Measurements from ENCODE around the gene ZNF728.
"Not testable (repeated sequence)": the region's sequence is repeated elsewhere in the genome, so short reads cannot be mapped to it uniquely, and the experiment has no call there.

ZNF728 gene

GRCh38 chr19:23002690-23003422 lies at the start of gene ZNF728:
TSS of gene ZNF728 (minus strand) at chr19:23003176. CDS start at chr19:23003030, 146 bp downstream.
- DNase-seq = no peak

DNA sequence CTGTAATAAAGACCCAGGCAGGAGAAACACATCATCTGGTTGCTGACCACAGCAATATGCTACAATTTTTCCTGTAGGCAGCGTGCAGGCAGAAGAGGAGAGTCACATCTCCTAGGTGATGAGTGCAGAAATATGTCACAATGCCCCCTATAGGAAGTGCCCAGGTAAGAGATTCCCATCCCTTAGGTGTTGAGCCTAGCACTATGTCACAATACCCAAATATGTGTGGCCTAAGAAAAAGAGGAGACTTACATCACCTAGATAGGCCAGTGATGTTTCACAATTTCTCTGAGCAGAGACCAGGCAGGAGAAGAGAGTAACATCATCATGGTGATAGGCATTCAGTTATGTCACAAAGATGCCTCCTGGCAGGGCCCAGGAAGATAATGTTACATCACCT lies 49.4 kb upstream of the ZNF728 start:
- no peak for DNase-seq

DNA sequence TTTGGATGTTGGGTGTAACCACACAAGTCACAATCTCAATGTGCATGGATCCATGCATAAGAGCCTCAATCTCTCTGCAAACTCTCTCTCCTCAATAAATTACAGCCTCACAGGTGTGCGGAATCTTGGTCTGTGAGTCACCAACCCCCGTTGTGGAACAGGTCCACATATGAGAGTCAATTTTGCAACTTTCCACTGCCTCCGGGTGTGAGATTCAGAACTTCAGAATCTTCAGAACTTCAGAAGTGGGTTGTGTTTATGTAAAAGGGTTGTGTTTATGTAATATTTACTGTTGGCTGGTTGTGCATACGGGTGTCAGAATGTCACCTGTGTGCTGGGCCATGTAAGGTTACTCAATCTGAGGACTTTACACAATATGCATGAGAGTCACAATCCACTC lies 46.3 kb upstream of the ZNF728 start:
- DNase-seq = no peak

DNA sequence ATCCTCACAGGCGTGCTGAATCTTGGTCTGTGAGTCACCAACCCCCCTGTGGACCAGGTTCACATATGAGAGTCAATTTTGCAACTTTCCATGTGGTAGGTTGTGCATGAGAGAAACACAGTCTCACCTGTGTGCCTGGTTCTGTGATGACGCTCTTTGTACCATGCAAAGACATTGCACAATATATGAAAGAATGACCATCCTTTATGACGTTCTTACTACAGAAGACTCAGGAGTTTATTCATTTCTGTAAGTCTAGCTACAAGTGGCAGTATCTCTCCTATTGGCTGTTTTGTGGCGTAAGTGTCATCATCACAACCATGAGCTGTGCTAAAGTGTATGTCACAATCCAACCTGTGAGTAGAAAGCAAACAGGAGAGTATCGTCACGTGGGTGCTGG lies 43.8 kb upstream of the ZNF728 start:
- no peak for DNase-seq

GRCh38 chr19:23033721-23034120 lies 30.7 kb upstream of the ZNF728 start:
- DNase-seq = no peak

DNA sequence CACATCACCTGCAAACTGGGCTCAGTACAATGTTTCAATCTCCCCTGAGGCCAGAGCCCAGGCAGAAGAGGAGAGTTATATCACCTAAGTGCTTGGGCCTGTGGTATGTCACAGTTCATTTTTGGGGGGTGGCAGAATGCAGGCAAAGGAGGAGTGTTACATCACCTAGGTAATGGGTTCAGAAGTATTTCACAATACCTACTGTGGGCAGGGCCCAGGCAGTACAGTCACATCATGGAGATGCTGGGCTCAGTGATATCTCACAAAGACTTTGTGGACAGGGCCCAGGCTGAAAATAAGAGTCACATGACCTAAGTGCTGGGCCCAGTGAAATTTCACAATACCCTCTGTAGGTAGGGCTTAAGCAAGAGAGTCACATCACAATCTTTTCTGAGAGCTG lies 12.7 kb upstream of the ZNF728 start:
- no peak for DNase-seq

- not testable (repeated sequence) for DNase-seq
Measured at GRCh38 chr19:22994957-22995356, 8.0 kb downstream of the ZNF728 start.

- DNase-seq = no peak
Measured at GRCh38 chr19:22976248-22976647, 26.7 kb downstream of the ZNF728 start.

DNA sequence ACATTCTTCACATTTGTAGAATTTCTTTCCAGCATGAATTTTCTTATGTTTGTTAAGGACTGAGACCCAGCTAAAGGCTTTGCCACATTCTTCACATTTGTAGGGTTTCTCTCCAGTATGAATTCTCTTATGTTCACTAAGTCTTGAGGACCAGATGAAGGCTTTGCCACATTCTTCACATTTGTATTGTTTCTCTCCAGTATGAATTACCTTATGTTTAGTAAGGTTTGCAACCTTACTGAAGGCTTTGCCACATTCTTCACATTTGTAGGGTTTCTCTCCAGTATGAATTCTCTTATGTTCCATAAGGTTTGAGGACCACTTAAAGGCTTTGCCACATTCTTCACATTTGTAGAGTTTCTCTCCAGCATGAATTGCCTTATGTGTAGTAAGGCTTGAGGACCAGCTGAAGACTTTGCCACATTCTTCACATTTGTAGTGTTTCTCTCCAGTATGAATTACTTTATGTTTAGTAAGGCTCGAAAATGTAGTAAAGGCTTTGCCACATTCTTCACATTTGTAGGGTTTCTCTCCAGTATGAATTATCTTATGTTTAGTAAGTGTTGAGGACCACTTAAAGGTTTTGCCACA lies 27.3 kb downstream of the ZNF728 start:
- not testable (repeated sequence) for DNase-seq

GRCh38 chr19:22945560-22945959 lies 57.4 kb downstream of the ZNF728 start:
- DNase-seq = no peak

- DNase-seq = no peak
Measured at GRCh38 chr19:22935151-22935550, 67.8 kb downstream of the ZNF728 start.

DNA sequence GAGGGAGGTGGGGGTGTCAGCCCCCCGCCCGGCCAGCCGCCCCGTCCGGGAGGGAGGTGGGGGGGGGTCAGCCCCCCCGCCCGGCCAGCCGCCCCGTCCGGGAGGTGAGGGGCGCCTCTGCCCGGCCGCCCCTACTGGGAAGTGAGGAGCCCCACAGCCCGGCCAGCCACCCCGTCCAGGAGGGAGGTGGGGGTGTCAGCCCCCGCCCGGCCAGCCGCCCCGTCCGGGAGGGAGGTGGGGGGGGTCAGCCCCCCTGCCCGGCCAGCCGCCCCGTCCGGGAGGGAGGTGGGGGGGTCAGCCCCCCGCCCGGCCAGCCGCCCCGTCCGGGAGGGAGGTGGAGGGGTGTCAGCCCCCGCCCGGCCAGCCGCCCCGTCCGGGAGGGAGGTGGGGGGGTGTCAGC lies 75.4 kb downstream of the ZNF728 start:
- not testable (repeated sequence) for DNase-seq

DNA sequence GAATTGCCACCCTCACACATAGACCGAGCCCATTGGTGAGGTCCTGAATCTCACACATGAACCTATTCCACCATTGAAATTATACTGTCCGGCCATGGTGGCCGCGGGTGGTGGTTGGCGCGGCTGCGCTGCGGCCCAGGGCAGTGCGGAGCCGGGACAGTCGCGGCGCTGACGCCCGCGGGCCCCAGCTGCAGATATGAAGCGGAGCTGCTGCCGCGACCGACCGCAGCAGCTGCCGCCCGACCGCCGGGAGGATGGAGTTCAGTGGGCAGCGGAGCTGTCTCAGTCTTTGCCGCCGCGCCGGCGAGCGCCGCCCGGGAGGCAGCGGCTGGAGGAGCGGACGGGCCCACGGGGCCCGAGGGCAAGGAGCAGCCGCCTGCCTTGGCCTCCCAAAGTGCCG lies 77.8 kb downstream of the ZNF728 start:
- not testable (repeated sequence) for DNase-seq

All from activated CD4-positive, alpha-beta T cell treated with anti-CD3 and anti-CD28 coated beads, Interleukin-2, amount 50 U/mL, for 16 hours (primary cell).